Activated CD4-positive, alpha-beta T cell treated with anti-CD3 and anti-CD28 coated beads for 1 hour (primary cell): ENCODE measurements around the gene S100PBP.

Experiments used
- DNase-seq: peaks from one replicate; pipeline ENCODE4 v3.0.0-alpha.2; 2020

Gene S100PBP

GRCh38 chr1:32871364-32872191 lies 54.1 kb downstream of the S100PBP start:
- no peak for DNase-seq

GRCh38 chr1:32872192-32872460 lies 54.7 kb downstream of the S100PBP start:
- DNase-seq, result no peak

GRCh38 chr1:32873484-32873883 lies 56.0 kb downstream of the S100PBP start:
- DNase-seq, result no peak

GRCh38 chr1:32874860-32875752 lies 57.7 kb downstream of the S100PBP start:
- DNase-seq, result no peak

- DNase-seq, result no peak
Observed at GRCh38 chr1:32876341-32877210, 59.1 kb downstream of the S100PBP start.

- no peak for DNase-seq
Observed at GRCh38 chr1:32877211-32878110, 60.0 kb downstream of the S100PBP start.

- DNase-seq, result no peak
Observed at GRCh38 chr1:32878183-32878582, 60.7 kb downstream of the S100PBP start.

GRCh38 chr1:32878637-32879041 lies 61.2 kb downstream of the S100PBP start:
- no peak for DNase-seq

GRCh38 chr1:32881291-32881690 lies 63.8 kb downstream of the S100PBP start:
- no peak for DNase-seq

GRCh38 chr1:32881871-32882850 lies 64.7 kb downstream of the S100PBP start:
- DNase-seq, result no peak

- DNase-seq, result no peak
Observed at GRCh38 chr1:32883338-32884031, 66.0 kb downstream of the S100PBP start.

GRCh38 chr1:32884032-32884372 lies 66.5 kb downstream of the S100PBP start:
- DNase-seq, result no peak

- no peak for DNase-seq
Observed at GRCh38 chr1:32884726-32885125, 67.3 kb downstream of the S100PBP start.

- no peak for DNase-seq
Observed at GRCh38 chr1:32885676-32886003, 68.2 kb downstream of the S100PBP start.

- DNase-seq, result no peak
Observed at GRCh38 chr1:32886004-32886827, 68.8 kb downstream of the S100PBP start, which contains the start of gene HPCA. Gene HPCA, plus strand, starts transcription at chr1:32886491. Its CDS starts 2,408 bp downstream, at chr1:32888899.

GRCh38 chr1:32886828-32887414 lies 69.5 kb downstream of the S100PBP start:
- no peak for DNase-seq

GRCh38 chr1:32887623-32888022 lies 70.2 kb downstream of the S100PBP start:
- no peak for DNase-seq

GRCh38 chr1:32888134-32888533 lies 70.7 kb downstream of the S100PBP start:
- no peak for DNase-seq
